ENCODE measurements around the gene SPOPL.

The SPOPL gene

DNA sequence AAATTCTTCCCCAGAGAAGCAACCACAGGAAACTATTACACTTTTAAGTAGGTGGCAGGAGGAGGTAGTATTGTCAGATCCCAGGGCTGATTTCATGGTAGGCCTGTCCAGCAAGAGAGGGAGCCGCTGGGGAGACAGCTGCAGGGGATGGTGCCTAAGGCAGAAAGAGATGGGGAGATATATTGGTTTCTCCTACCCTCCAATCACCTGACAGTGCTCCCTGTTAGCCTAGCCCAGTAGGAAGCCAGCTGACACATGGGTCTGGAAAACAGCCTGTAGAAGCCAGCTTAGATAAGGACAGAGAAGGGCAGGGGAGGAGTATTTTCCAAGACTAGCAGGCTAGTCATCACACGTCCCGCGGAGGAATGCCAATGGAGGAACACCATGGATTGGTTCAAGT is 8.2 kb upstream of the SPOPL start:
- Histone ChIP-seq H3K4me3 (ENCODE audit: low read length in 2 of 2) (no peak overlapping the region), H3K27ac (ENCODE audit: low read depth in 2 of 2, low read length in 2 of 2) (no peak overlapping the region)

DNA sequence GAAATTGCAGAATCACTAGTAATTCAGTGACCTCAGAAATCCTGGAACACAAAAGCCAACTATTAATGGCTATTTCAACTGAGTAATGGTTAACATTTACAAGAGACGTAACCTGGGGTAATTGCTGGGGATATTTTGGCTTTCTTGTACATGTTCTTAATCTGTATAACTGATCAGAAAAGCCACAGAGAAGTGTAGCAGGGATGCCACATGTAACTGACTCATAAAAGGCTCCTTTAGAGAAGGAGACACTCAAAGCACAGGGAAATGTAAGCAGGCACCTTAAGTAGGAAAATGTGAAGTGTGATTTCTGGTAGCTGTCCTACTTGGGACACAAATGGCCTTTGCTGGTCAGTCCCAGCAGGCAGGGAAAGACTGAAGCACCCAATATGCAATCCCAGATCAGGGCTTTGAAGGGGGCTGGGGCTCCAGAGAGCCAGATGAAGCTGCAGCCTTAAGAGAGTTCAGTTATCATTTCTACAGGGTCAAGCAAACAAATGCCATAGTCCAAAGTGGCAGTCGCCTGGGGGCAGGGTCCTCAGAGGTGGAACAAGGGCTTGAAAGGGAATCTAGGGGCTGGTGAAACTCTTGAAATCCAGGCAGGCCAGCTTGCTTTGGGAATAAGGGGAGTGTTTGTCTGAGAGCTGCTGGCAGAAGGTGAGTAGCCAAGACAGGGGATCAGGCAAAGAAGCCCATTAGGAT is 7.2 kb upstream of the SPOPL start:
- Histone ChIP-seq H3K36me3 (ENCODE audit: control insufficient read depth in 2 of 2, insufficient read depth in 2 of 2, low read length in 2 of 2) (no peaks in the 10 kb centered on the region), H3K9ac (ENCODE audit: low read depth in 1 of 2, low read length in 2 of 2) (no peak overlapping the region), H3K4me3 (ENCODE audit: low read length in 2 of 2) (no peak overlapping the region), H3K4me1 (ENCODE audit: control insufficient read depth in 2 of 2, insufficient read depth in 2 of 2, low read length in 2 of 2) (no peaks in the 10 kb centered on the region), H3K27ac (ENCODE audit: low read depth in 2 of 2, low read length in 2 of 2) (no peak overlapping the region), H3K27me3 (ENCODE audit: control insufficient read depth in 2 of 2, insufficient read depth in 2 of 2, low read length in 2 of 2) (no peaks in the 10 kb centered on the region), H3K9me3 (ENCODE audit: control insufficient read depth in 2 of 2, low read length in 2 of 2) (no peaks in the 10 kb centered on the region)

More for the DNA sequence above, 8.2 kb upstream of the SPOPL start:
- Histone ChIP-seq H3K27me3 (ENCODE audit: control insufficient read depth in 2 of 2, insufficient read depth in 2 of 2, low read length in 2 of 2) (no peaks in the 10 kb centered on the region), H3K9me3 (ENCODE audit: control insufficient read depth in 2 of 2, low read length in 2 of 2) (no peaks in the 10 kb centered on the region), H3K36me3 (ENCODE audit: control insufficient read depth in 2 of 2, insufficient read depth in 2 of 2, low read length in 2 of 2) (no peaks in the 10 kb centered on the region), H3K9ac (ENCODE audit: low read depth in 1 of 2, low read length in 2 of 2) (no peak overlapping the region), H3K4me1 (ENCODE audit: control insufficient read depth in 2 of 2, insufficient read depth in 2 of 2, low read length in 2 of 2) (no peaks in the 10 kb centered on the region)

DNA sequence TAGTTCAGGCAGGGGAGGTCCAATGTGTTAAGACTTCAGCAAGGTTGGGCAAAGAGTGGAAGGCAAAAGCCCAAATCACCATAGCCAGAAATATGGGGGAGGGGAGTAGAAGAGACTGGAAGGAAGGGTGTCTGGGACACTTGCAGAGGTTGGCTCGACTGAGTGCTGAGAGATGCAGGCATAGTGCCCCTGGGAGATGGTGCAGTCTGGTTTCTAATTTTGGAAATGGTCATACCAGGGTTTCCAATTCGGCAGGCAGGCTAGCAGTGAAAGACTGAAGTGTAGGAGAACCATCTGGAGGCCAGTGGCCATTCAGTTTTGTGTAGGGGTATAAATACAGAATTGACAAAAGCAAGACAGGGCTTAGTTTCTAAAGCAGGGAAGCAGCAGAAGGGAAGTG is 6.2 kb upstream of the SPOPL start:
- no peak overlapping the region for H3K9ac ChIP-seq (ENCODE audit: low read depth in 1 of 2, low read length in 2 of 2)
- H3K27ac ChIP-seq (ENCODE audit: low read depth in 2 of 2, low read length in 2 of 2), result no peak overlapping the region
- no peaks in the 10 kb centered on the region for H3K36me3 ChIP-seq (ENCODE audit: control insufficient read depth in 2 of 2, insufficient read depth in 2 of 2, low read length in 2 of 2)
- peaks cover 0 to 1% of the 10 kb centered on the region in 2 donors for H3K4me1 ChIP-seq (ENCODE audit: control insufficient read depth in 2 of 2, insufficient read depth in 2 of 2, low read length in 2 of 2)
- no peaks in the 10 kb centered on the region for H3K27me3 ChIP-seq (ENCODE audit: control insufficient read depth in 2 of 2, insufficient read depth in 2 of 2, low read length in 2 of 2)
- no peak overlapping the region for H3K4me3 ChIP-seq (ENCODE audit: low read length in 2 of 2)
- H3K9me3 ChIP-seq (ENCODE audit: control insufficient read depth in 2 of 2, low read length in 2 of 2), result no peaks in the 10 kb centered on the region

DNA sequence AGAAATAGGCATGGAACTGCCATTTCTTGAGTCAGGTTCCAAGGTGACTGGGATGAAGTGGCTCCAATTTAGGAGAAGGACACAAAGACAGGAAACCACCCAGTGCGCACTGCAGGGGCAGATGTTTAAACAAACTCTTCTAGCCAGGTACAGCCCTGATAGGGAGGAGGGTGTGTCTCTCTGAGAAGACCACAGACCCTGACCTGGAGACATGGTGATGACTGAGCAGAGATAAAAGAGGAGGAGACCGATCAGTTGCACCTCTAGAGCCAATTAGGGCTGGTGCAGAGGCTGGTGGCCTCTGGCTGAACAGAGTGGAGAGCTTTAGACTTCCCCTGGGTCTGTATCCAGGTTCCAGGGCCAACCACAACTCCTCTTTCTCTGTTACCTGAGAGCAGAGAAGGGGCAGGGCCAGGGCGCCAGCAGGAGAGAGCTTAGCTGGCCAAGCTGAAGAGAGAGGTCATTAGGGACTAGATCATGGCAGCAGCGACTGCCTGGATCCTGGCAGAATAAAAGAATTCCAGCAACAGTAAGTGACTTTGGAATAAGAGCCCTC is 5.4 kb upstream of the SPOPL start:
- no peak overlapping the region for H3K9ac ChIP-seq (ENCODE audit: low read depth in 1 of 2, low read length in 2 of 2)
- H3K36me3 ChIP-seq (ENCODE audit: control insufficient read depth in 2 of 2, insufficient read depth in 2 of 2, low read length in 2 of 2), result no peaks in the 10 kb centered on the region
- H3K27ac ChIP-seq (ENCODE audit: low read depth in 2 of 2, low read length in 2 of 2), result no peak overlapping the region
- no peaks in the 10 kb centered on the region for H3K27me3 ChIP-seq (ENCODE audit: control insufficient read depth in 2 of 2, insufficient read depth in 2 of 2, low read length in 2 of 2)
- peaks cover 5 to 8% of the 10 kb centered on the region in 2 donors for H3K4me1 ChIP-seq (ENCODE audit: control insufficient read depth in 2 of 2, insufficient read depth in 2 of 2, low read length in 2 of 2)
- H3K9me3 ChIP-seq (ENCODE audit: control insufficient read depth in 2 of 2, low read length in 2 of 2), result no peaks in the 10 kb centered on the region
- H3K4me3 ChIP-seq (ENCODE audit: low read length in 2 of 2), result no peak overlapping the region

DNA sequence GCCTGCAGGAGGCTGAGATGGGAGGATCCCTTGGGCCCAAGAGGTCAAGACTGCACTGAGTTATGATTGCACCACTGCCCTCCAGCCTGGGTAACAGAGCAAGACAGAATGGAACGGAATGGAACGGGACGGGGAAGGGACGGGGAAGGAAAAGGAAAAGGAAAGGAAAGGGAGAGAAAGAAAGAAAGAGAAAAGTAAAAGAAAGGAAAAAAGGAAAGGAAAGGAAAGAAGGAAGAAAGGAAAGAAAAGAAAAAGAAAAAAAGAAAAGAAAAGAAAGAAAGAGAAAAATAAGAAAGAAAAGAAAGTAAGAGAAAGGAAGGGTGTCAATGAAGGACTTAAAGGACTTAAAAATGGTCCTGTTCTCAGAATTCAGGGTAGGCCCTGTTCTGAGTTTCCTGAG is 4.3 kb upstream of the SPOPL start:
- Histone ChIP-seq H3K36me3 (ENCODE audit: control insufficient read depth in 2 of 2, insufficient read depth in 2 of 2, low read length in 2 of 2) (no peaks in the 10 kb centered on the region), H3K27me3 (ENCODE audit: control insufficient read depth in 2 of 2, insufficient read depth in 2 of 2, low read length in 2 of 2) (no peaks in the 10 kb centered on the region), H3K27ac (ENCODE audit: low read depth in 2 of 2, low read length in 2 of 2) (no peak overlapping the region), H3K9me3 (ENCODE audit: control insufficient read depth in 2 of 2, low read length in 2 of 2) (no peaks in the 10 kb centered on the region), H3K4me1 (ENCODE audit: control insufficient read depth in 2 of 2, insufficient read depth in 2 of 2, low read length in 2 of 2) (peaks cover 7 to 8% of the 10 kb centered on the region in 2 donors), H3K4me3 (ENCODE audit: low read length in 2 of 2) (no peak overlapping the region), H3K9ac (ENCODE audit: low read depth in 1 of 2, low read length in 2 of 2) (no peak overlapping the region)

DNA sequence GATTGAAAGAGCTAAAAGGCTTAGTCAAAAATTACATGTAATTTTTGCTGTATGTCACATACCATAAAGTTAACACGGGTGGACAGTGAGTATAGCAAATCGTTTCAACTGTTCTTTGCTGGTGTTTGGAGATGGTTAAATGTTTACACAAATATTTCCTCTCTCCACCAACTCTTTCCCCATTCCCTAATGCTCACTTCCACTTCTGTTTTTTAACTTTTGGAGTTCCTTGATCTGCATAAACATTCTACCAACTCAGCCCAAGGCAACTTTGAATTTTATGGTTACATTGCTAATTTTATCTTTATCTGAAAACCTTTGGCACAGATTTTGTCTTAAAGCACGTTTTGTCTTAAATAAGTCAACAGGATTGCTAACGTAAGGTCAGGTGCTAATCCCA is 1.9 kb upstream of the SPOPL start:
- no peaks in the 10 kb centered on the region for H3K36me3 ChIP-seq (ENCODE audit: control insufficient read depth in 2 of 2, insufficient read depth in 2 of 2, low read length in 2 of 2)
- no peak overlapping the region for H3K4me3 ChIP-seq (ENCODE audit: low read length in 2 of 2)
- H3K9me3 ChIP-seq (ENCODE audit: control insufficient read depth in 2 of 2, low read length in 2 of 2), result no peaks in the 10 kb centered on the region
- no peak overlapping the region for H3K27ac ChIP-seq (ENCODE audit: low read depth in 2 of 2, low read length in 2 of 2)
- H3K4me1 ChIP-seq (ENCODE audit: control insufficient read depth in 2 of 2, insufficient read depth in 2 of 2, low read length in 2 of 2), result peaks cover 22 to 23% of the 10 kb centered on the region in 2 donors
- H3K9ac ChIP-seq (ENCODE audit: low read depth in 1 of 2, low read length in 2 of 2), result no peak overlapping the region
- H3K27me3 ChIP-seq (ENCODE audit: control insufficient read depth in 2 of 2, insufficient read depth in 2 of 2, low read length in 2 of 2), result no peaks in the 10 kb centered on the region

DNA sequence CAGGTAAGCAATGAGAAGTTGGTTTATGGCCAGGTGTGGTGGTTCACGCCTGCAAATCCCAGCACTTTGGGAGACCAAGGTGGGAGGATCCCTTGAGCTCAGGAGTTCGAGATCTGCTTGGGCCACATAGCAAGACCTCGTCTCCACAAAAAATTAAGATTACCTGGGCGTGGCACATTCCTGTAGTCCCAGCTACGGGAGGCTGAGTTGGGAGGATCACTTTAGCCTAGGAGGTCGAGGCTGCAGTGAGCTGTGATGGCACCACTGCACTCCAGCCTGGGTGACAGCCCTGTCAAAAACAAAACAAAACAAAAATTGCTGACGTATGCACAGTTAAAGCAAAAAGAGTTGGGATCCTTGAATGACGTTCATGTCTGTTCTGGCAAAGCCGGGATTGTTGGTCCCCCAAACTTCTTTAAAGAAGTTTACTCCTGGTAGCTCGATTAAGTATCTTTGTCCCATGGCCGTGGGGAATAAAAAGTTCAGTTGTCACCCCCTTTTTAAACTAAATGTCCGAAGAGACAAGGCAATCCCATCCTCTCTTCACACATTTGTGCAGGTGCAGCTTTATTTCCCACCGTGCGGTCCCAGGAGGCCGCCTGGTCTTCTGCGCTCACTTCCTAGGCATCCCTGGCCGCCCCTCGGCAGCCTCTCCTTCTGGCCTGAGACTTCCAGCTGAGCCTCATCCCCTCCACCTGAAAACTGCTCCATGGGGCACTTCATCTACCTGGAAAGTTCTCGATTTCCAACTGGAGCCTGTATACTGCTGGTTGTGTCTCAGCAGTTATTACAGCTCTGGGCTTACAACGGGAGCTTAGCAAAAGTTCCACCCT is 762 bp upstream of the SPOPL start:
- Histone ChIP-seq H3K4me1 (ENCODE audit: control insufficient read depth in 2 of 2, insufficient read depth in 2 of 2, low read length in 2 of 2) (peaks cover 24 to 29% of the 10 kb centered on the region in 2 donors), H3K4me3 (ENCODE audit: low read length in 2 of 2) (peak overlapping the region; percentile 85 to 93), H3K9ac (ENCODE audit: low read depth in 1 of 2, low read length in 2 of 2) (peak overlapping the region; percentile 85 to 86), H3K36me3 (ENCODE audit: control insufficient read depth in 2 of 2, insufficient read depth in 2 of 2, low read length in 2 of 2) (no peaks in the 10 kb centered on the region), H3K27me3 (ENCODE audit: control insufficient read depth in 2 of 2, insufficient read depth in 2 of 2, low read length in 2 of 2) (no peaks in the 10 kb centered on the region), H3K27ac (ENCODE audit: low read depth in 2 of 2, low read length in 2 of 2) (peak overlapping the region; percentile 87 to 93), H3K9me3 (ENCODE audit: control insufficient read depth in 2 of 2, low read length in 2 of 2) (no peaks in the 10 kb centered on the region)

DNA sequence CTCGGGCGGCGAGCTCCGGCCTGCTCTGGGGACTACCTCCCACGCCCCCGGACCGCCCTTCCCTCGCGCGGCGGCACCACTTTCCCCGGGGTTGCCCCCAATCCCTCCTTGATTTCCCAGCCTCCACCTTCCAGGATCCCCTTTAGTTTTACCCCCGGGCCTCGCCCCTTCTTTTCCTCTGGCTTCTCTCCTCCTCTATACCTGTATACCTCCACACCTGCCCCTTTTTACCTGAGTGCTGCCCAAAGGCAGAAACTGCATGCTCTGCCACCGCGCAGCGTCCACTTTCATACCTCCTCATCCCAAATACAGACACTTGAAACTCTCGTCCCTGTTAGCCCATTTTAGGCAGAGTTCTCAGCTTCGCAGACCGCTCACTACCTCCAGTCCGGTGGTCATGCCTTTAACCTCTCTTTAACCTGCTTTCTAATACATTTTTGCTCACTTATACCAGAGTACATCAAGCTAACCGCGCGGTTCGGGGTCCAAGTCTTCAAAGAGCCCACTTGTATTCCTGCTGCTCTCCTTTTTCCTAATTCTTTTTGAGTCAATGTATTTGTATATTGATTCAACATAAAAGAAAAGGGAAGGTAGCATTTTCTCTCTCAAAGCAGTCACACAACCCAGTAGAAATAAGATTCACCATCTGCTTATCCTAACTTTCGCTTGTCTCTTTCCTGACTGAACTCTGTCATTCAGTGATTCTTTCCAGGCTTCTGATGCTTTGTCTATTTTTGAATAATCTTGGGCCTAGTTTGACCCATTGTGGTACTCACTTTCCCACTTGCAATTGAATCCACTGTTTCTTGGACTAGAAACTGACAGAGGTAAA is 901 bp downstream of the SPOPL start:
- Histone ChIP-seq H3K4me3 (ENCODE audit: low read length in 2 of 2) (peak overlapping the region; percentile 90 to 91), H3K9ac (ENCODE audit: low read depth in 1 of 2, low read length in 2 of 2) (peak overlapping the region; percentile 85 to 89), H3K4me1 (ENCODE audit: control insufficient read depth in 2 of 2, insufficient read depth in 2 of 2, low read length in 2 of 2) (peaks cover 24 to 29% of the 10 kb centered on the region in 2 donors), H3K27me3 (ENCODE audit: control insufficient read depth in 2 of 2, insufficient read depth in 2 of 2, low read length in 2 of 2) (no peaks in the 10 kb centered on the region), H3K36me3 (ENCODE audit: control insufficient read depth in 2 of 2, insufficient read depth in 2 of 2, low read length in 2 of 2) (no peaks in the 10 kb centered on the region), H3K9me3 (ENCODE audit: control insufficient read depth in 2 of 2, low read length in 2 of 2) (no peaks in the 10 kb centered on the region), H3K27ac (ENCODE audit: low read depth in 2 of 2, low read length in 2 of 2) (peak overlapping the region; percentile 85 to 89)

DNA sequence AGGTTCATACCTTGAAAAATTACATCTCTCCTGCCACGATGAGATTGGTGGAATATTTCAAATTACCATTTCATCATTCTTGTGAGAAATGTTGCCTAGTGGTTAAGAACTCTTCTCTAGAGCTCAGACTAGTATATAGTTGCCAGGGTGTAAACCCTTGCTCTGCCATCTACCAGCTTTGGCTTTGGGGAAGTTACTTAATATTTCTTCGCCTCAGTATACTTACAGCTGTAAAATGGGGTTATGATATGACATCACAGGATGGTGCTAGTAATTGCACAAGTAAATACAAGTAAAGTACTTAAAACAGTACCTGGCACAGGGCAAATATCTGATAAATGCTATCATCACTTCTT is 1.5 kb downstream of the SPOPL start:
- Histone ChIP-seq H3K9me3 (ENCODE audit: control insufficient read depth in 2 of 2, low read length in 2 of 2) (no peaks in the 10 kb centered on the region), H3K4me1 (ENCODE audit: control insufficient read depth in 2 of 2, insufficient read depth in 2 of 2, low read length in 2 of 2) (peaks cover 24 to 29% of the 10 kb centered on the region in 2 donors), H3K36me3 (ENCODE audit: control insufficient read depth in 2 of 2, insufficient read depth in 2 of 2, low read length in 2 of 2) (no peaks in the 10 kb centered on the region), H3K9ac (ENCODE audit: low read depth in 1 of 2, low read length in 2 of 2) (peak overlapping the region; percentile 85 to 89), H3K27ac (ENCODE audit: low read depth in 2 of 2, low read length in 2 of 2) (peak overlapping the region; percentile 85 to 89), H3K4me3 (ENCODE audit: low read length in 2 of 2) (peak overlapping the region; percentile 90 to 91), H3K27me3 (ENCODE audit: control insufficient read depth in 2 of 2, insufficient read depth in 2 of 2, low read length in 2 of 2) (no peaks in the 10 kb centered on the region)

All from mucosa of rectum (tissue), 2 donors.